RWPE2 (cell line): Measurements from ENCODE around the gene PLXNC1.

ENCODE experiments used
- ATAC-seq: fragments of 200-7000 bp; cut with Tn5 transposase; 3 replicates; pipeline ENCODE4 v1.9.1; 2021; ENCODE audit warnings: low read depth
- DNase-seq: peaks from one replicate; pipeline ENCODE4 v3.0.0-alpha.2; 2020; ENCODE audit warnings: low spot score
- H3K27ac ChIP-seq: fragments of 450-650 bp; 2 replicates; pipeline ENCODE4 v1.5.1; 2017; ENCODE audit warnings: mild to moderate bottlenecking; ENCODE audit not compliant: poor library complexity, severe bottlenecking
- H3K27me3 ChIP-seq: fragments of 250-450 bp; sonication (Bioruptor Pico); 2 replicates; pipeline ENCODE4 v1.5.1; 2021; ENCODE audit warnings: mild to moderate bottlenecking, moderate library complexity; ENCODE audit not compliant: insufficient read depth, poor library complexity, severe bottlenecking
- H3K36me3 ChIP-seq: fragments of 250-450 bp; sonication (Bioruptor Pico); 2 replicates; pipeline ENCODE4 v1.5.1; 2020; ENCODE audit warnings: low read depth, mild to moderate bottlenecking, moderate library complexity
- H3K4me1 ChIP-seq: fragments of 250-450 bp; sonication (Bioruptor Pico); 2 replicates; pipeline ENCODE4 v1.5.1; 2021; ENCODE audit warnings: mild to moderate bottlenecking, moderate library complexity; ENCODE audit not compliant: insufficient read depth, poor library complexity, severe bottlenecking
- H3K4me3 ChIP-seq: fragments of 250-450 bp; sonication (Bioruptor Pico); 2 replicates; pipeline ENCODE4 v1.5.1; 2021; ENCODE audit warnings: mild to moderate bottlenecking, moderate library complexity; ENCODE audit not compliant: severe bottlenecking
- H3K9me3 ChIP-seq: fragments of 250-450 bp; sonication (Bioruptor Pico); 2 replicates; pipeline ENCODE4 v1.5.1; 2021; ENCODE audit warnings: mild to moderate bottlenecking, moderate library complexity; ENCODE audit not compliant: severe bottlenecking
- CTCF ChIP-seq: fragments of 450-650 bp; IDR thresholded peaks from one replicate; pipeline ENCODE4 v1.5.1; 2017; ENCODE audit warnings: mild to moderate bottlenecking, moderate library complexity; ENCODE audit not compliant: poor library complexity, severe bottlenecking

Gene PLXNC1

GRCh38 chr12:94169966-94170689, 21.8 kb downstream of the PLXNC1 start:
- Histone ChIP-seq H3K9me3 (no peaks in the 10 kb centered on the region), H3K36me3 (no peaks in the 10 kb centered on the region), H3K27ac (no peak overlapping the region), H3K4me1 (peaks cover 10% of the 10 kb centered on the region), H3K4me3 (no peak overlapping the region), H3K27me3 (peaks cover 20% of the 10 kb centered on the region)
- ATAC-seq (no peak), DNase-seq (no peak)
- TF ChIP-seq CTCF: no peak

DNA sequence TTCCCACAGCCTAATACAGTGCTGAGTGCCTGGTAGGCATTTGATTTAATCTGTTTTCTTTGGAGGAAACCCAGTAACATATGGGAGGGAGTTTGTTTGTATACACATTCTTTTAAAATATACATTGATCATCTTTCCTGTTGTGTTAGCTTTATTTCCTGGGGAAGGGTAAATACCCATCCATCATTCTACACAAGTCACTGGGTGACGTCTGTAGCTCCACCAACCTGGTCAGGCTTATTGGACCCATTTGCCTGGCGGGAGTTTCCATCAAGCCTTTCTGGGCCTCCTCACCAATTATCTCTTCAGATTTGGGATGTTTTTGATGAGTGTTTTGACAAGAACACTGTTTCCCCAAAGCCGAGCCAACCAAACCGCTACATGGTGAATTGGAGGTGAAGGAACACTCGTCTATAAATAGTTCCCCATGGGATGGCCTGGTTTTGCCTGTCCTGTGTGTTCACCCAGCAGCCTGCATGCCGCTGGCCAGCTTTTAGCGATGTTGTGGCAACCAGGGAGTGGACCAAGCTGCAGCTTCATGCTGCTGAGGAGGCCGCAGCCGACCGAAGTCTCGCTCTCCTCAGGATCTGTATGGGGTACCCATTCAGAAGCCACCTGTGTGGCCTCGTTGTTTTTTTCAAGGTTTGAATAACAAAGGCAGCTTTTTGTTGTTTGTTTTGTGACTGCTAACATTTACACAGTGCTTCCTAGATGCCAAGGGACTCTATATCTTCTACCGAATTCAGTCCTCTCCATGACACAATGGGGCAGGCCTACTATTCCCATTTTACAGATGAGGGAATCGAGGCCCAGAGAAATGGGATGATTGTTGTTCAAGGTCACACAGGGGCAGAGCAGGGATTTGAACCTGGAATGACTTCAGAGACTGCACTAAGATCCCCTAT, 22.6 kb downstream of the PLXNC1 start:
- H3K27me3 ChIP-seq: peaks cover 16% of the 10 kb centered on the region

GRCh38 chr12:94171595-94171930, 23.2 kb downstream of the PLXNC1 start:
- no peak for TF ChIP-seq CTCF
- H3K4me1 ChIP-seq: peaks cover 20% of the 10 kb centered on the region
- no peak for ATAC-seq

More for the DNA sequence above, 22.6 kb downstream of the PLXNC1 start:
- no peak for ATAC-seq
- no peak for TF ChIP-seq CTCF
- Histone ChIP-seq H3K4me3 (no peak overlapping the region), H3K27ac (no peak overlapping the region), H3K4me1 (peaks cover 14% of the 10 kb centered on the region), H3K36me3 (no peaks in the 10 kb centered on the region), H3K9me3 (no peaks in the 10 kb centered on the region)
- DNase-seq: no peak

DNA sequence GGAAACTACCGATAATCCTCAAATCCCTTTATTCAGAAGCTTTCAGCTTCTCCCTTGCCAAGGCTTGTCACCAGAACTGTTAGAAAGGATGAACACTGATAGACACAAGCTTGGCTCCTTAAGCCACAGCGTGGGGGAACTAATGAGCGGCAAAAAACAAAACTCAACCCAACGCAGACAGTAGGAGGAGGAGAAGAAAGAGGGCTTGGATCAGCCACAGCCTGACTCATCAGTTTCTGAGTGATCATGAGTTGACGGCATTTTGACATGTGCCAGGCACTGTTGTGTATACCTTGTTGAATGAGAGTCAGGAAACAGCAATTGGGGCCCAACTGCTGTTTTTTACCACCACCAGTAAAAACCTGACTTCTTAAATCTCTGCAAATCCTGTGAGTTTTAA, 23.7 kb downstream of the PLXNC1 start:
- Histone ChIP-seq H3K4me1 (peaks cover 23% of the 10 kb centered on the region), H3K4me3 (no peak overlapping the region), H3K9me3 (no peaks in the 10 kb centered on the region), H3K27ac (no peak overlapping the region), H3K27me3 (peaks cover 16% of the 10 kb centered on the region), H3K36me3 (no peaks in the 10 kb centered on the region)
- ATAC-seq (no peak), DNase-seq (no peak)
- TF ChIP-seq CTCF: no peak

More at GRCh38 chr12:94171595-94171930, 23.2 kb downstream of the PLXNC1 start:
- no peak for DNase-seq
- H3K9me3 ChIP-seq: no peaks in the 10 kb centered on the region
- H3K27ac ChIP-seq: no peak overlapping the region
- H3K27me3 ChIP-seq: peaks cover 16% of the 10 kb centered on the region
- no peak overlapping the region for H3K4me3 ChIP-seq
- H3K36me3 ChIP-seq: no peaks in the 10 kb centered on the region
